ENCODE data around the gene ATP9B.

- no peak for TF ChIP-seq PAX5 (IDR thresholded peaks at IDR 0.05; ENCODE audit: insufficient read depth, low read length, severe bottlenecking)
- no peak for TF ChIP-seq POLR2AphosphoS5 (IDR thresholded peaks at IDR 0.05; ENCODE audit: low read depth, low read length)
- no peak for TF ChIP-seq TAF1 (IDR thresholded peaks at IDR 0.05; ENCODE audit: low read depth, low read length)
- no peak for TF ChIP-seq POLR2A (IDR thresholded peaks at IDR 0.05; ENCODE audit: low read depth, low read length)
- TF ChIP-seq POU2F2 (IDR thresholded peaks at IDR 0.05; ENCODE audit: low read depth, low read length): no peak
These were observed 231.2 kb downstream of the ATP9B start for GRCh38 chr18:79300413-79300812.

All from GM12891 (cell line).